SIG-M5 treated with dmso at 0.1 percent for 504 hours (cell line): Measurements from ENCODE around the gene CNOT4.
A peak's percentile ranks its signal among the peaks of the same experiment; 100 is the strongest.

ENCODE experiments used
- DNase-seq: peaks from one replicate; lab custom pipeline; 2025; ENCODE audit not compliant: unreplicated experiment; lab: John Stamatoyannopoulos, UW

The CNOT4 gene, protein sequence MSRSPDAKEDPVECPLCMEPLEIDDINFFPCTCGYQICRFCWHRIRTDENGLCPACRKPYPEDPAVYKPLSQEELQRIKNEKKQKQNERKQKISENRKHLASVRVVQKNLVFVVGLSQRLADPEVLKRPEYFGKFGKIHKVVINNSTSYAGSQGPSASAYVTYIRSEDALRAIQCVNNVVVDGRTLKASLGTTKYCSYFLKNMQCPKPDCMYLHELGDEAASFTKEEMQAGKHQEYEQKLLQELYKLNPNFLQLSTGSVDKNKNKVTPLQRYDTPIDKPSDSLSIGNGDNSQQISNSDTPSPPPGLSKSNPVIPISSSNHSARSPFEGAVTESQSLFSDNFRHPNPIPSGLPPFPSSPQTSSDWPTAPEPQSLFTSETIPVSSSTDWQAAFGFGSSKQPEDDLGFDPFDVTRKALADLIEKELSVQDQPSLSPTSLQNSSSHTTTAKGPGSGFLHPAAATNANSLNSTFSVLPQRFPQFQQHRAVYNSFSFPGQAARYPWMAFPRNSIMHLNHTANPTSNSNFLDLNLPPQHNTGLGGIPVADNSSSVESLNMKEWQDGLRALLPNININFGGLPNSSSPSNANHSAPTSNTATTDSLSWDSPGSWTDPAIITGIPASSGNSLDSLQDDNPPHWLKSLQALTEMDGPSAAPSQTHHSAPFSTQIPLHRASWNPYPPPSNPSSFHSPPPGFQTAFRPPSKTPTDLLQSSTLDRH

DNA sequence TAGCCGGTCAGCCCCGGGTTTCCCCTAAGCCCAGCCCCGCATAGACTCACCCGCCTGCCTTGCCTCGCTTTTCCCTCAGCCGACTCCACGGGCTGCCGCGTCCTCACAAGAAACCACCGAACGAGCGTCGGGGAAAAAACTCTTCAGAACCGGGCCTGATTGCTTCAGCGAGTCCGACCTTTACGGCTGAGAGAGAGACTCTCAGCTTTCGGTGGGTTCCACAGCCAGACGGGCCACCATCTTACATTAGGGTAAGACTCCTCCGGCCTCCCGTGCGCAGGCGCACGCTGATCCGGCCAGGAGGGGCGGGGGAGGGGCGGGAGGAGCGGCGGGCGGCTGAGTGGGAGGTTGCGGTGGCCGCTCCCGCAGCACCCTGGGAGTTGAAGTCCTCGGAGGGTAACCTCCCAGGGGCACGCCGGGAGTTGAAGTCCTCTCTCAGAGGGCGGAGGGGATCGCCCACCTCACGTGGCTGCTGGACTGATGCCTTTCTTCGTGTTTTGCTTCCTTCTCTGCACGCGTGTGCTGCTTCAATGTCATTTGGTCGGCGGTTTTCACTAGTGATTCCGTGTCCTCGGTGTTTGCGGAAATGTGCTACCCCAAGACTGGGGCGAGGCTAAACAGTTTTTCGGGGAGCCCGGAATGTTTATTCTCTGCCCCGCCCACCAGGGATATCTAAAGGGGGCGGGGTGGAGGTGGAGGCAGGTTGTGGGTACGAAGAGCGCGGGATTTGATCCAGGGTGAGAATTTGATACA is at the start of gene CNOT4:
Gene CNOT4, minus strand, starts transcription at position 264 of the 753 bp plus-strand sequence. CDS start 71,771 bp downstream, outside the sequence.
- DNase-seq = peak; percentile 95

DNA sequence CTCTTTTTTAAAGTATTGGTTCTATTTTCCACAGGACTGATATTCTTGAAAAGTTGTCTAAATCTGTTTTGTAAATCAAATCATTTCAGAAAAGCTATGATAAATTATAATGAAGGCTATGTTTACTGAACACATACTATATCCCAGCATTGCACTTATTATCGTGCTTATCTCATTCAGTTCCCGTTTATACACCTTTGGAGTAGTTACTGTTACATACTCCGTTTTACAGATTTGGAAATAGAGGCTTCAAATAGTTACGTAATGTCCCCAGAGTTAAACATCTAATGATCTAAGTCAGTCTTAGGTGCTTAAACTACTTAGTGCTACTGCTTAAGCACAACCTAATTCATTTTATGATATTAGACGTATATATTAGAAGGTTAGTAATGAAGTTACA is 49.0 kb upstream of the CNOT4 start:
- DNase-seq = no peak

DNA sequence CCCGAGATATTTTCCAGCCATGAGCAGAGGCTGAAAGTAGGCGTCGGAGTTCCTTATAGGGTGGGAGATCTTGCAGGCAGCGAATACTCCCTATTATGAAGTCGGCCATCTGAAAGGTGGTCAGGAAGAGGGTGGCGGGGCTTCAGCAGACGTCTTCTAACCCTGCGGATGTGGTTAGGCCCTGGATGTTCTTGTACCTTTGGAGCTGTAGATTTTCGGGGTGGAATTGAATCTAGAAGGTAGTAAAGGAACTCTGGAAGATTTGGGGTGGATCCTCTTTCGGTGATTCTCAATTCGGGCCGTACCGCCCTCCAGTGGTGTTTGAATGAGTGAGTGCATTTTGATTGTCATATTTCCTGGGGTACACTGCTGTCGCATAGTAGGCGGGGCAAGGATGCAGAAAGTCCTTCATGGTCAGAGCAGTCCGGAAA is 48.5 kb upstream of the CNOT4 start:
- peak; percentile 81 for DNase-seq

DNA sequence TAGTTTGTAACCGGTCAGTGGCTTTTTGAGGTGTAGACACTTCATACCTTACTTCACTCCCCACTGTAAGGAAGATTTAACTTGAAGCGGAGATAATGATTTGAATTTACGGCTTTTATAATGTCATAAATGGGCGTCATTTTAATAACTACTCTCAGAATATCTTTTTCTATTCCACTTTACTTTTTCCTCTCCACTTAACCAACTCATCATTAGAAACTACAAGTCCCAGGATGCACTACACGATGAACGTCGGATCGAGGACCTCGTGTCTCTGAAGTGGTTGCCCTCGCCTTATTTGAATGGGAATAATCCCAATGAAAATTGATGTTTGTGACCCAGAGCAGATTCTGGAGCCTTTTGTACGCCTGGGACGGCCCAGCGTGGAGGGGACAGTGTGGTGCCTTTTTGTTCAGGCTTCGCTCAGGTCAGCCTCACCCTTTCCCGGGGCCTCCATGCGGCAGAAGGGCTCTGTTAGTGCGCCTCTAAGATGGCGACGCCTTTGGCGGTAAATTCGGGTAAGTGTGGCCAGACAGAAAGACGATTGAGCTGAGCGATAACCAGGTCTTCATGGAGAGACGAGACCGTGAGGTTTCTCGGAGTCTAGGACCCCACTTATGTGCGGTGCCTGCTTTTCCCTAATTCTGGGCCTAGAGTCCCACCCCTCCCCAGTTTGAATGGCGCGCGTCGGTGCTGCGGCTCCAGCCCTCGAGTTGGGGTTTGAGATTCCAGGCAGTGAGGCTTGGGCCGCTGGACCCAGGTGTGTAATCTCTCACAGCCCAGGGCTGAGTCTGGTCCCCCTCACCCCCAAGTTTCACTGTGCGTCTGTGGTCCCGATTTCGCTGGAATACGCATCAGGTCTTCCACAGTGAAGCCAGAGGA is 47.8 kb upstream of the CNOT4 start, which contains the start of gene NUP205:
Gene NUP205, plus strand, starts transcription at position 463 of the 882 bp plus-strand sequence. Its CDS starts 28 bp downstream, at position 491.
- peak; percentile 85 for DNase-seq

DNA sequence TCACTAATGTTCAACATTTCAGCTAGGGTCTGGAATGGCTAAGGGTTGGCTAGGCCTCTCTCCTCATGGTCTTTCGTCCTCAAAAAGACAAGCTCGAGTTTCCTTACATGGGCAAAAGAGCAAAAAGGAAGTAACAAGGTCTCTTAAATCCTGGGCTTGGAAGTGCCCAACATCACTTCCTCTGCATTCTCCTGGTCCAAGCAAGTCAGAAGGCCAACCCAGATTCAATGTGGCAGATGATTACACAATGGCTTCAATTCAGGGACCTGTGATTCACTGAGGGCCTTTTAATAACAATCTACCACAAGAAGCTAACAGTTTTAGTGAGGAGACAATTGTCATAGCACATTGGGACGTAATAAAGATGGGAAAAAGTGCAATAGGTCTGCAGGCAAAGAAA is 43.4 kb upstream of the CNOT4 start:
- peak; percentile 36 for DNase-seq

DNA sequence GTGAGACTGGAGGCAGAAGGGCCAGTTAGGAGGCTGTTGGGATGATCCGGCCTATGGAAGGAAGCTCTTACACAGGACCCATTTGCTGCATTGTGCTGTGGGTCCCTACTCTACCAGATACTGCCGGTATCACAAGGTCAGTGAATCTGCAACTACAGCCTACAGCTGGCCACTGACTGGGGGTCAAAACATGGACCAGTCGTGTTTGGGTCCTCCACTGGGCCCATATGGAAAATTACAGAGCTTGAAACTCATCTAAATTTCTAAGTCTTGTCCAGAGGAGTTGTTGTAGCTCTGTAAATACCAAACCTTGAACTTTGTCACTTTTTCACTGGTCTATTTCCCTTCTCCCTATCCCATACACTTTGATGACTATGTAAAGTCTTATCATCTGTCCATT is 42.2 kb upstream of the CNOT4 start:
- no peak for DNase-seq

DNA sequence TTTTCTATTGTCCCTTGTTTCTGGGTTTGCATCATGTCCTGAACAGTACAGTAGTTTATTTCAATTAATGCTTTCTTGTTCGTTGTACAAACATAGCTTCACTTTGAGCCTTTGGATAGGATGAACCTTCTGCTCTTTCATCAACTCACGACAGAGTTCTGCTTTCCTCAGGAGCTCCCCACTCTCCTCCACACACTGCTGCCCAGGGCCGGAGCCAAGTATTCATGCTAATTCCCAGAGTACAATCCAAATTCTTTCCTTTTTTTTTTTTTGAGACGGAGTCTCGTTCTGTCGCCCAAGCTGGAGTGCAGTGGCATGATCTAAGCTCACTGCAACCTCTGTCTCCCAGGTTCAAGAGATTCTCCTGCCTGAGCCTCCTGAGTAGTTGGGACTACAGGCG is 40.3 kb upstream of the CNOT4 start:
- DNase-seq = no peak

DNA sequence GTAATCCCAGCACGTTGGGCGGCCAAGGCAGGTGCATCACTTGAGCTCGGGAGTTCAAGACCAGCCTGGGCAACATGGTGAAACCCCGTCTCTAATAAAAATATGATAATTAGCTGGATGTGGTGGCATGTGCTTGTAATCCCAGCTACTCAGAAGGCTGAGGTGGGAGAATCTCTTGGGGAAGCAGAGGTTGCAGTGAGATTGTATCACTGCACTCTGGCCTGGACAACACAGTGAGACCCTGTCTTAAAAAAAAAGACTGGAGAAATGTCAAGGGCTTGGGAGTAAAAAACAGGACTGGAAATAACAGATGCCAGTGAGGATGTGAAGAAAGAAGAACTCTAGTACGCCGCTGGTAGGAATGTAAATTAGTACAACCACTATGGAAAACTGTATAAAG is 31.1 kb upstream of the CNOT4 start:
- no peak for DNase-seq

DNA sequence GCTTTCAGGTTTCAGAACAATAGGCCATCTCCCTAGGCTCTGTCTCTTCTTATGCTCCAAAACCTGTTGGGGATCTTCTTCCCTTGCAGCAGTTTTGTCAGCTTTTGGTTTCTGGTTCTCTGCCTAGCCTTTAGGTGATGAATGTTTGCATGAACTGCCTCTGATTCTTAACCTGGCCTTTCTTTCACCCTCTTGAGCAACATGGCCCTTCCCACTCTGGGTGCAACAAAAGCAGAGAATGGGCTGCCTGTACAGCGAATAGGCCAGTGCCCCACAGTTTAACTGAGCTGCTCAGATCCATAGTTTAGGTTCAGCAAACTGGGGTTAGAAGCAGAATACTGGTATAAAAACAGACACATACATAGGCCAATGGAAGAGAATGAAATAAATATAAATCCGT is 29.7 kb upstream of the CNOT4 start:
- no peak for DNase-seq

DNA sequence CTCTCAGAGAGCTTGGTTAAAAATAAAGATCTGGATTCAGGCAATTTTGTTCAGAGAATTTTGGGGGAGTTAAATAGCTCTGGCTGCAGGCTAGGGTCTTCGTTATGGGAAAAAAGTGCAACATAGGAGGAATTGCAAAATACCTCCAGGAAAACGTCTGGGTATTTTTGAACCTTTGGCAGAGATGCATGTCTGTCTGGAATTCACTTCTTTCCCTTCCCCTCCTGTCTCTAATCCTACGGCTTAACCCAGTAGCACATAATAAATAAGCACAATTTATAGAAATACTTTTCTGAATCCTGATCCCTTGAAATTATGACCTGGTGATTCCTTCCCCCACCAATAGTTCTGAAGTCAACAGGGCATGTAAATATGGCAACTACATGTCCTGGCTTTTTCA is 28.5 kb upstream of the CNOT4 start:
- DNase-seq = no peak

DNA sequence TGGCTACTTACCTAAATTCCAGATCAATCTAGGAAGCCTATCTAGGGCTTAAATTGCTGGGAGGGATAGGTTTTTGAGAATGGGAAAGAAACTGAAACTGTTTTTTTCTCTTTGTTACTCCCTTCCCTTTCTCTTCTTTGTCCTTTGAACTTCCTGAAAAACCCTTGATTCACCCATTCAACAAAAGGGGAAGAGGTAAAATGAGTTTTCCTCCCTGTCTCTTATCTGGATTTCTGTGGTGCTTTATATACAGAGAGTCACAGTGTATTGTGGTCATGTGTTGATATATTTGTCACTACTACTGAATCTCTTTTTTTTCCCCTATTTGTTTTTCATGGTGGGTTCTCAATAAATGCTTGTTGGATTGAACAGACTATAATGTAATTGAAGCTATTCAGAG is 28.0 kb upstream of the CNOT4 start:
- DNase-seq = peak; percentile 63

DNA sequence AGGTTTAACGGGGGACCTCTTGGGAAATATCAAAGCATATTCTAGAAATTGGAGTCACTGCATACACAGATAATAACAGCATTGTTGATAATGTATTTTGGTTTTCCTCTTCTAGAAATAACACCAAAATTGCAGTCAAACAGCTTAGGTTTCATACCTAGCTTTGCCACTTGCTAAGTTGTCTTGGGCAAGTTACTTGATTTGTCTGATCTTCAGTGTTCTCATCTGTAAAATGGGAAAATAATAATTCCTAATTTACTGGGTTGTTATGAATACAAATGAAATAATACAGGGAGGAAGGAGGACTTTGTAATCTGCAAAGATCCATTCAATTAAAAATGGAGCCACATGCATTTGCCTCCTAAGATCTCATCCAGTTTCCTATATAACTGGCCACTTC is 27.6 kb upstream of the CNOT4 start:
- DNase-seq = no peak

DNA sequence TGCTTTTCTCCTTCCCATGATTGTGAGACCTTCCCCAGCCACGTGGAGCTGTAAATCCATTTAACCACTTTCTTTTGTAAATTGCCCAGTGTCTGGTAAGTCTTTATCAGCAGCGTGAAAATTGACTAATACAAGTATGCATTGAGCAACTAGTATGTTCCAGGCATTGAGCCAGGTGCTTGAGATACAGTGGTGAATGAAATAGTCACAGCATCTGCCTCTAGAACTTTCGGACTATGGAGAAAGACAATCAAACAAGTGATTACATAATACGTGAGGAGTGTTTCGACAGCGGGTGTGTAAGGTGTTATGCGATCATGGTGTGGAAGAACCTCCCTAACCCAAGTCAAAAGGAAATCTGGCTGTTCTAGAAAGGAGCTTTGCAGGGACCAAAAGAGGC is 26.2 kb upstream of the CNOT4 start:
- DNase-seq = peak; percentile 39

DNA sequence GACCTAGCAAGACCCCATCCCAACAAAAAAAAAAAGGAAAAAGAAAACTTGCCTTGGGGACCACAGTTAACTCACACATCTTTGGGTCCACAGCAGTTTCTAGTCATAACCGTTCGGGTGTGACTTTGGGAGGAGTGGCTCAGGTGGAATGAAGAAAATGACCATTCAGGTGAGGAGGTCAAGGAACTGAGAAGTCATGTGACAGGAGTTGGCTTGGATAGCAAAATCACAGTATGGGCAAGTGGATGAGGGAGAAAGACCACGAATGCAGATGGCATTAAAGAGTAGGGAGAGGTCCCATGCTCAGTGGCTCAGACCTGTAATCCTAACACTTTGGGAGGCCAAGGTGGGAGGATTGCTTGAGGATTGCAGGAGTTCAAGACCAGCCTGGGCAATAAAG is 17.1 kb upstream of the CNOT4 start:
- DNase-seq = no peak

DNA sequence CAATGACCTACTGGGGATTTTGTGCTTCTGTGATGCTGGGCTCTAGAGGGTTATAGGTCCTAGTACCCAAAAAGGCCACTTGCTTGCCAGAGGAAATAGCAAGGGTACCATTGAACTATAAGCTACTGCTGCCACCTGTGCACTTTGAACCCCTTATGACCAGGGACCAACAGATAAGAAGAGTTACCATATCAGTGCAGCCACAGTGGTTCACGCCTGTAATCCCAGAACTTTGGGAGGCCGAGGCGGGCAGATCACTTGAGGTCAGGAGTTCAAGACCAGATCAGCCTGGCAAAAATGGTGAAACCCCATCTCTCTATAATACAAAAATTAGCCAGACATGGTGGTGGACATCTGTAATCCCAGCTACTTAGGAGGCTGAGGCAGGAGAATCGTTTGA is 15.5 kb upstream of the CNOT4 start:
- no peak for DNase-seq

DNA sequence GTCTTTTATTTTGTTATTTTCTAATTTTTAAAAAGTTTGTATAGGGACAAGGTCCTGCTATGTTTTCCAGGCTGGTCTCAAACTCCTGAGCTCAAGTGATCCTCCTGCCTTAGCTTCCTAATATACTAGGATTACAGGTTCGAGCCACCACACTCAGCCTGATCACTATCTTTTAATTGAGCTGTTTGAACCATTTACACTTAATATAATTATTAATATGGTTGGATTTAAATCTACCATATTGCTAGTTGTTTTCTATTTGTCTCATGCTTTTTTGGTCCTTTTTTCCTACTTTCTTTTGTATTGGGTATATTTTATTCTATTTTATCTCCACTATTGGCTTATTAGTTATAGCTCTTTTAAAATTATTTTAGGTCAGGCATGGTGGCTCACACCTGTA is 13.2 kb upstream of the CNOT4 start:
- DNase-seq = no peak

DNA sequence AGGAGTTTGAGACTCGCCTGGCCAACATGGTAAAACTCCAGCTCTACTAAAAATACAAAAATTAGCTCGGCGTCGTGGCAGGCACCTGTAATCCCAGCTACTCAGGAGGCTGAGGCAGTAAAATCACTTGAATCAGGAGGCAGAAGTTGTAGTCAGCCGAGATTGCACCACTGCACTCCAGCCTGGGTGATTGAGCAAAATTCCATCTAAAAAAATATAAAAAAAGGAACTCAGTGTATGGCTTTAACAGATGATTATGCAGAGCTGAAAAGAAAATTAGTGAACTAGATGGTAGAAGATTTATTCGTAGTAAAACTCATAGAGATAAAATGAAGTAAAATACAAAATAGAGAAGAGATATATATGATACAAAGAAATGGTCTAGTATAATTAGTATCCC is 12.6 kb upstream of the CNOT4 start:
- peak; percentile 14 for DNase-seq

DNA sequence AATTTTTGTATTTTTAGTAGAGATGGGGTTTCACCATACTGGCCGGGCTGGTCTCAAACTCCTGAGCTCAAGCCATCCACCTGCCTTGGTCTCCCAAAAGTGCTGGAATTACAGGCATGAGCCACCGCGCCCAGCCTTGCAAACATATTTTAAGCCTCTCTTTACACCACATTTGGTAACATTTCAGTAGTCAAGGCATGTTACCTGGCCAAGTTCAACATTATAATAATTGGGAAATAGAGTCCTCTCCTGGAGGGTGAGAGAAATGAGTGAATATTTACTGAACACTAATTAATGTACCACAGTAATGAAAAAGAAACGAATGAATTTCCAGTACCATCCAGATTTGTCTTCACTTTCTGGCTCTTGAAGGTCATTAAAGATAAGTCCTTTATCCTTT is 10.0 kb upstream of the CNOT4 start:
- DNase-seq = no peak

DNA sequence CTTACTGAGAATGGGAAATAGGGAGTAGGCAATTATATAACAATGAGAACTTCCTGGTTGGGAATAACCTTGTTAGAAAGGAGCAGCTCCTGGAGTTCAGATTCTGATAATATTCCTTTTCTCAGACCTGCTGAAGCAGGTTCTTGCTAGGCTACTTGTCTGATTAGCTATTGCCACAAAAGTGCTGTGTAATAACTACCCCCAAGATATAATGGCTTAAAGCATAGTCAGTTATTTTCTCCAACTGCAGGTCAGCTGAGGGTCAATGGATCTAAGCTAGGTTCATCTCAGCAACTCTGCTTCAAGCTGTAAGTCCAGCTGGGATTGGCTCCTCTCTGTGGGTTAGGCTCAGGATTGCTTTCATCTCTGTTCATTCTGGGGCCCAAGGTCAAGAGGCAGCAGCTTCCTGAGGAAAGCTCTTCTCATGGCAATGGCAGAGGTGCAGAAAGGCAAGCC is 9.4 kb upstream of the CNOT4 start:
- no peak for DNase-seq

DNA sequence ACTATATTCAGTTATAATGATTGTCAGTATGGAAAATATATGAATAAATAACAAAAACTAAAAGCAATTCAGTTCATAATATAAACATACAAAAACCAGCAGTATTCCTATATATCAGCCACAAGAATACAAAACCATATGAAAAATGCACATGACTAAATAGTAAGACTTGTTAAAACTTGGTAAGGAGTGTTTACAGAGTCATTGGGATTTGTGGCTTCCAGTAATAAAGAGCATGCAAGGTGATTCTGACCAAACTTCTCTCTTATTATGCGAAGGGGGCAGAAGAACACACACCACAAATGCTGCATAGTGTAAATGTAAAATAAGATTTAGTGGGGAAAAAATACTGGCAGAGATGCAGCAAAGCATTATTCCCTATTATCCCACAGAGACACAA is 8.8 kb upstream of the CNOT4 start:
- no peak for DNase-seq

DNA sequence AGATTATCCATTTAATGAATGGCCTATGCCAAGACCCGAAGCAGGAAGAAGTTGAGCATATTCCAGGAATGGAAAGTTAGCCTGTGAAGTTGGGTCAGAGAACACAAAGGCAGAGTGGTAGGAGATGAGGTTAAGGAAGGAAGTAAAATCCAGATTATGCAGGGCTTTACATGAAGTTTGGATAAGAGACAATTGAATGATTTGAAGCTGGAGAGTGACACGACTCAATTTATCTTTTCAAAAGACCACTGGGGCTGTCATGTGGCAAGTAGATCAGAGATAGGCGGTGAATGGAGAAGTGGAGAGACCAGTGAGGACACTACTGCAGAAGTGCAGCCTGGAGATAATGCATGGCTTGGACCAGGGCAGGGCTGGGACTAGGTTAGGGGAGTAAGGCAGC is 7.2 kb upstream of the CNOT4 start:
- no peak for DNase-seq
